ENCODE results near the gene HES3. TPM values are rescaled to one million over a fixed set of nuclear protein-coding genes. Genes with fewer than 3 reads are reported as not detected.

Gene HES3
- total RNA-seq, 1 donor: not detected

- no peak overlapping the region for H3K4me3 ChIP-seq (ENCODE audit: insufficient read depth, low read length)
- peak; percentile 10 for DNase-seq (ENCODE audit: insufficient read length, low spot score, missing footprints)
- H3K27ac ChIP-seq (ENCODE audit: low read depth, low read length): no peak overlapping the region
- no peaks in the 10 kb centered on the region for H3K4me1 ChIP-seq (ENCODE audit: insufficient read depth, low read length)
- peaks cover 6% of the 10 kb centered on the region for H4K20me1 ChIP-seq (ENCODE audit: insufficient read depth, low read length)
- no peaks in the 10 kb centered on the region for H3K79me2 ChIP-seq (ENCODE audit: insufficient read depth, low read length)
- no peak overlapping the region for H3K4me2 ChIP-seq (ENCODE audit: insufficient read depth, low read length)
- no peaks in the 10 kb centered on the region for H3K9me3 ChIP-seq (ENCODE audit: low read depth, low read length)
- no peak for TF ChIP-seq CTCF (IDR thresholded peaks at IDR 0.05; ENCODE audit: extremely low read depth, low read depth, low read length)
- H3K36me3 ChIP-seq (ENCODE audit: insufficient read depth, low read length): peaks cover 47% of the 10 kb centered on the region
- no peak overlapping the region for H2AFZ ChIP-seq (ENCODE audit: low read length)
- H3K27me3 ChIP-seq (ENCODE audit: insufficient read depth, low read length): no peaks in the 10 kb centered on the region
These were observed 19.3 kb upstream of the HES3 start for GRCh38 chr1:6224718-6225117.

GRCh38 chr1:6225651-6226050 lies 18.3 kb upstream of the HES3 start:
- Histone ChIP-seq H3K27ac (ENCODE audit: low read depth, low read length) (no peak overlapping the region), H3K4me1 (ENCODE audit: insufficient read depth, low read length) (no peaks in the 10 kb centered on the region), H3K27me3 (ENCODE audit: insufficient read depth, low read length) (no peaks in the 10 kb centered on the region), H3K4me3 (ENCODE audit: insufficient read depth, low read length) (no peak overlapping the region), H4K20me1 (ENCODE audit: insufficient read depth, low read length) (peaks cover 6% of the 10 kb centered on the region), H3K36me3 (ENCODE audit: insufficient read depth, low read length) (peaks cover 51% of the 10 kb centered on the region), H2AFZ (ENCODE audit: low read length) (no peak overlapping the region), H3K9me3 (ENCODE audit: low read depth, low read length) (no peaks in the 10 kb centered on the region), H3K4me2 (ENCODE audit: insufficient read depth, low read length) (no peak overlapping the region), H3K79me2 (ENCODE audit: insufficient read depth, low read length) (no peaks in the 10 kb centered on the region)
- no peak for DNase-seq (ENCODE audit: insufficient read length, low spot score, missing footprints)
- no peak for TF ChIP-seq CTCF (IDR thresholded peaks at IDR 0.05; ENCODE audit: extremely low read depth, low read depth, low read length)

GRCh38 chr1:6233376-6233775 lies 10.6 kb upstream of the HES3 start:
- Histone ChIP-seq H4K20me1 (ENCODE audit: insufficient read depth, low read length) (peaks cover 3% of the 10 kb centered on the region), H3K36me3 (ENCODE audit: insufficient read depth, low read length) (peaks cover 37% of the 10 kb centered on the region), H3K27me3 (ENCODE audit: insufficient read depth, low read length) (peaks cover under 1% of the 10 kb centered on the region), H3K4me3 (ENCODE audit: insufficient read depth, low read length) (no peak overlapping the region), H3K4me1 (ENCODE audit: insufficient read depth, low read length) (peaks cover 12% of the 10 kb centered on the region), H3K27ac (ENCODE audit: low read depth, low read length) (no peak overlapping the region), H3K4me2 (ENCODE audit: insufficient read depth, low read length) (no peak overlapping the region), H3K9me3 (ENCODE audit: low read depth, low read length) (no peaks in the 10 kb centered on the region), H3K79me2 (ENCODE audit: insufficient read depth, low read length) (peaks cover 23% of the 10 kb centered on the region), H2AFZ (ENCODE audit: low read length) (no peak overlapping the region)
- TF ChIP-seq CTCF (IDR thresholded peaks at IDR 0.05; ENCODE audit: extremely low read depth, low read depth, low read length): no peak
- DNase-seq (ENCODE audit: insufficient read length, low spot score, missing footprints): peak; percentile 18

GRCh38 chr1:6234502-6235295 lies 9.3 kb upstream of the HES3 start:
- H4K20me1 ChIP-seq (ENCODE audit: insufficient read depth, low read length): peaks cover 3% of the 10 kb centered on the region
- peak; percentile 89 for DNase-seq (ENCODE audit: insufficient read length, low spot score, missing footprints)

More at GRCh38 chr1:6234502-6235295, 9.3 kb upstream of the HES3 start:
- Histone ChIP-seq H3K36me3 (ENCODE audit: insufficient read depth, low read length) (peaks cover 33% of the 10 kb centered on the region), H3K4me3 (ENCODE audit: insufficient read depth, low read length) (peak overlapping the region; percentile 86), H3K27me3 (ENCODE audit: insufficient read depth, low read length) (peaks cover 11% of the 10 kb centered on the region), H3K79me2 (ENCODE audit: insufficient read depth, low read length) (peaks cover 23% of the 10 kb centered on the region), H3K4me2 (ENCODE audit: insufficient read depth, low read length) (peak overlapping the region; percentile 97), H3K4me1 (ENCODE audit: insufficient read depth, low read length) (peaks cover 12% of the 10 kb centered on the region), H3K9me3 (ENCODE audit: low read depth, low read length) (no peaks in the 10 kb centered on the region), H3K27ac (ENCODE audit: low read depth, low read length) (peak overlapping the region; percentile 75), H2AFZ (ENCODE audit: low read length) (peak overlapping the region; percentile 57)
- TF ChIP-seq CTCF (IDR thresholded peaks at IDR 0.05; ENCODE audit: extremely low read depth, low read depth, low read length): no peak
